GM21723 (cell line): ENCODE data around the gene ADORA3.

ENCODE experiments used
- ATAC-seq: cut with Tn5 transposase; IDR thresholded peaks from one replicate; pipeline ENCODE4 v1.9.1; 2021; ENCODE audit warnings: mild to moderate bottlenecking, moderate library complexity; ENCODE audit not compliant: unreplicated experiment

ADORA3 gene

GRCh38 chr1:111449703-111450017, 53.8 kb downstream of the ADORA3 start:
- ATAC-seq: no peak
